ENCODE data around the gene CYGB. TPM values are rescaled to one million over a fixed set of nuclear protein-coding genes. Genes with fewer than 3 reads are reported as not detected.
A peak's percentile ranks its signal among the peaks of the same experiment; 100 is the strongest.

Gene CYGB
- total and polyA plus RNA-seq, 2 of the 13 experiments (the other 11 are each of a cell fraction or from before 2014, with no cell fraction given), result 18.9 to 27.1 TPM

GRCh38 chr17:76557368-76558197, 20.1 kb upstream of the CYGB start (continued):
- TF ChIP-seq GABPB1 (CRISPR knock-in tag; IDR thresholded peaks at IDR 0.05) (peak; percentile 86), RFXAP (CRISPR knock-in tag; IDR thresholded peaks at IDR 0.05; ENCODE audit: borderline replicate concordance) (no peak), GABPA (IDR thresholded peaks at IDR 0.05; ENCODE audit: low read depth, low read length) (no peak), GABPA (CRISPR knock-in tag; IDR thresholded peaks at IDR 0.05; ENCODE audit: low read depth) (peak; percentile 77), E2F2 (CRISPR knock-in tag; IDR thresholded peaks at IDR 0.05; ENCODE audit: borderline replicate concordance) (no peak), IRF2 (CRISPR knock-in tag; IDR thresholded peaks at IDR 0.05) (peak; percentile 95), MLXIP (CRISPR knock-in tag; IDR thresholded peaks at IDR 0.05; ENCODE audit: borderline replicate concordance) (no peak), BRD4 (CRISPR knock-in tag; IDR thresholded peaks at IDR 0.05) (peak; percentile 92), JUNB (CRISPR knock-in tag; IDR thresholded peaks at IDR 0.05; ENCODE audit: borderline replicate concordance) (no peak), ZNF446 (CRISPR knock-in tag; IDR thresholded peaks at IDR 0.05) (no peak), ZNF441 (CRISPR knock-in tag; IDR thresholded peaks at IDR 0.05; ENCODE audit: borderline replicate concordance) (no peak; the same call in 1 of the 2 replicates), ETV6 (CRISPR knock-in tag; conservative IDR thresholded peaks at IDR 0.05) (peak; percentile 29), CEBPZ (IDR thresholded peaks at IDR 0.05; ENCODE audit: low read length) (no peak), ZNF333 (CRISPR knock-in tag; IDR thresholded peaks at IDR 0.05; ENCODE audit: borderline replicate concordance) (0 out of 2 replicates have a peak, but pooled peaks have one; percentile 49), SAP130 (CRISPR knock-in tag; IDR thresholded peaks at IDR 0.05; ENCODE audit: low read depth) (peak; percentile 99), SNAPC5 (CRISPR knock-in tag; IDR thresholded peaks at IDR 0.05; ENCODE audit: borderline replicate concordance) (no peak), ZBTB44 (CRISPR knock-in tag; IDR thresholded peaks at IDR 0.05) (peak; percentile 83), HNRNPLL (IDR thresholded peaks at IDR 0.05; ENCODE audit: low read depth, low read length, poor library complexity, severe bottlenecking) (peak; percentile 57), PAX8 (CRISPR knock-in tag; IDR thresholded peaks at IDR 0.05; ENCODE audit: borderline replicate concordance) (peak; percentile 95; the same call in 1 of the 2 replicates), ZNF564 (CRISPR knock-in tag; IDR thresholded peaks at IDR 0.05) (peak; percentile 79; the same call in 1 of the 2 replicates)
